Endothelial cell of umbilical vein (primary cell): ENCODE results near the gene STBD1. TPM values are rescaled to one million over a fixed set of nuclear protein-coding genes. Genes with fewer than 3 reads are reported as not detected.

Experiments used
- BruUV-seq: library from RNA; stranded (reverse); fragments of 400-500 nt; replicated peaks from 2 replicates; lab custom pipeline; 2021; lab: Mats Ljungman, UMichigan
- CTCF ChIA-PET: fragments of 300-600, 350-600 bp; sonication (Branson Sonifier 250); formaldehyde crosslinking; loops from one replicate; lab custom pipeline; 2021; ENCODE audit warnings: antibody characterized with exemption, inconsistent platforms; lab: Charles Lee
- POLR2A ChIA-PET: fragments of 300-600, 350-600 bp; sonication (Branson Sonifier 250); formaldehyde crosslinking; loops from one replicate; lab custom pipeline; 2021; ENCODE audit warnings: antibody characterized with exemption, inconsistent platforms; lab: Charles Lee
- DNase-seq: peaks from one replicate; pipeline ENCODE4 v3.0.0-alpha.2; 2011; ENCODE audit warnings: low read depth, low spot score
- FAIRE-seq: peaks from 2 replicates; lab custom pipeline; 2011; peaks lifted over from hg19 to GRCh38; lab: Jason Lieb, UNC
- H2AFZ ChIP-seq: 2 replicates; pipeline ENCODE4 v1.6.0; 2012; ENCODE audit warnings: low read depth, low read length, control low read depth, inconsistent platforms
- H3K27ac ChIP-seq: 2 replicates; pipeline ENCODE4 v1.5.1; 2011; ENCODE audit warnings: low read depth, mild to moderate bottlenecking, control low read depth, low read length, moderate library complexity; ENCODE audit not compliant: insufficient read depth
- H3K27me3 ChIP-seq, 2 experiments: 2 replicates each; pipeline versions ENCODE4 v1.6.0 to v1.6.1; 2011; ENCODE audit warnings: low read length in 2 of 2, mixed read lengths in 1 of 2; ENCODE audit not compliant: control insufficient read depth in 2 of 2, insufficient read depth in 2 of 2
- H3K36me3 ChIP-seq, 2 experiments: 2 replicates in 1 of 2; 3 replicates in 1 of 2; pipeline ENCODE4 v1.5.1; 2011; ENCODE audit warnings: low read length in 2 of 2, mild to moderate bottlenecking in 1 of 2, moderate library complexity in 1 of 2; ENCODE audit not compliant: control insufficient read depth in 2 of 2, insufficient read depth in 2 of 2; ENCODE audit errors: extremely low read depth in 1 of 2
- H3K4me1 ChIP-seq: 3 replicates; pipeline ENCODE4 v1.5.1; 2011; ENCODE audit warnings: mild to moderate bottlenecking, low read length; ENCODE audit not compliant: control insufficient read depth, insufficient read depth; ENCODE audit errors: extremely low read depth
- H3K4me2 ChIP-seq: 2 replicates; pipeline ENCODE4 v1.6.1; 2011; ENCODE audit warnings: low read length, control low read depth, mixed read lengths; ENCODE audit not compliant: insufficient read depth
- H3K4me3 ChIP-seq, 3 experiments: fragments of 200-600 bp in 1 of 3; sonication (generic), shearing (Covaris generic) in 1 of 3; replicated peaks in 1 of 3; 2 replicates each; pipeline ENCODE4 v1.5.1; 2011 to 2016; ENCODE audit warnings: control low read depth in 3 of 3, low read length in 3 of 3, mild to moderate bottlenecking in 2 of 3, inconsistent platforms in 1 of 3, low read depth in 1 of 3, moderate library complexity in 1 of 3; ENCODE audit not compliant: insufficient read depth in 1 of 3
- H3K79me2 ChIP-seq: 2 replicates; pipeline ENCODE4 v1.6.0; 2012; ENCODE audit warnings: low read length, inconsistent platforms; ENCODE audit not compliant: control insufficient read depth, insufficient read depth
- H3K9ac ChIP-seq: replicated peaks from 2 replicates; pipeline ENCODE3; 2011; ENCODE audit warnings: low read length, control low read depth; ENCODE audit not compliant: insufficient read depth; ENCODE audit errors: extremely low read depth
- H3K9me1 ChIP-seq: replicated peaks from 3 replicates; pipeline ENCODE4 v1.6.0; 2011; ENCODE audit warnings: mild to moderate bottlenecking, low read length; ENCODE audit not compliant: control insufficient read depth, insufficient read depth; ENCODE audit errors: extremely low read depth
- H3K9me3 ChIP-seq: replicated peaks from 2 replicates; pipeline ENCODE4 v1.5.1; 2012; ENCODE audit warnings: low read length, inconsistent platforms; ENCODE audit not compliant: control insufficient read depth, insufficient read depth
- H4K20me1 ChIP-seq: replicated peaks from 2 replicates; pipeline ENCODE3; 2011; ENCODE audit warnings: mild to moderate bottlenecking, low read length; ENCODE audit not compliant: control insufficient read depth, insufficient read depth; ENCODE audit errors: extremely low read depth
- CTCF ChIP-seq, 2 donors: IDR thresholded peaks; 1 replicate in 1 of 2; 2 replicates in 1 of 2; pipeline ENCODE4 v1.5.1; 2011; ENCODE audit warnings: low read length in 2 of 2, mild to moderate bottlenecking in 2 of 2, moderate library complexity in 2 of 2, control low read depth in 1 of 2, inconsistent platforms in 1 of 2, low read depth in 1 of 2; ENCODE audit not compliant: insufficient read depth in 1 of 2; ENCODE audit errors: extremely low read depth in 1 of 2
- EZH2 ChIP-seq: IDR thresholded peaks from 2 replicates; pipeline ENCODE4 v1.6.1; 2012; ENCODE audit warnings: borderline replicate concordance, low read depth, mild to moderate bottlenecking, moderate library complexity, low read length, inconsistent platforms; ENCODE audit not compliant: severe bottlenecking
- FOS ChIP-seq: IDR thresholded peaks from 2 replicates; pipeline ENCODE4 v1.6.1; 2011; ENCODE audit warnings: mild to moderate bottlenecking, low read length, moderate library complexity, borderline replicate concordance; ENCODE audit not compliant: insufficient read depth
- GATA2 ChIP-seq: IDR thresholded peaks from 2 replicates; pipeline ENCODE4 v1.7.0; 2011; ENCODE audit warnings: low read depth, mild to moderate bottlenecking, moderate library complexity, mixed read lengths, low read length; ENCODE audit not compliant: insufficient read length, insufficient read depth
- JUN ChIP-seq: IDR thresholded peaks from 2 replicates; pipeline ENCODE4 v1.6.1; 2011; ENCODE audit warnings: borderline replicate concordance, low read depth; ENCODE audit not compliant: insufficient read length, insufficient read depth
- MAX ChIP-seq: IDR thresholded peaks from 2 replicates; pipeline ENCODE4 v1.6.1; 2011; ENCODE audit not compliant: insufficient read depth, insufficient read length
- MYC ChIP-seq: IDR thresholded peaks from one replicate; pipeline ENCODE4 v1.6.1; 2011; ENCODE audit warnings: mild to moderate bottlenecking, low read depth, low read length
- POLR2A ChIP-seq: IDR thresholded peaks from 2 replicates; pipeline ENCODE4 v1.6.1; 2012; ENCODE audit warnings: low read depth, mild to moderate bottlenecking, control low read depth, low read length
- POLR2AphosphoS5 ChIP-seq: IDR thresholded peaks from 2 replicates; pipeline ENCODE4 v1.6.1; 2012; ENCODE audit warnings: low read depth, mild to moderate bottlenecking, control low read depth, low read length, moderate library complexity; ENCODE audit not compliant: insufficient read depth
- dilution Hi-C: fragments of 300-500 bp; cut with MboI; formaldehyde crosslinking; loops from one replicate; pipeline ENCODE4 v1.15.0; 2019; ENCODE audit warnings: low sequenced_read_pairs; ENCODE audit not compliant: extremely low pct_ligation_motif_present
- intact Hi-C: fragments of 100-400 bp; cut with micrococcal nuclease; formaldehyde crosslinking; loops from one replicate; pipeline ENCODE4 v1.10.0; 2022
- polyA plus RNA-seq, 4 experiments: library from polyadenylated mRNA; depleted of rRNA in 3 of 4; stranded (reverse) in 3 of 4; unstranded in 1 of 4; fragments of >200 nt; gene quantifications; 2 replicates each; pipeline versions ENCODE4 v1.2.1 to v1.2.3, GENCODE V29; 2011 to 2012; ENCODE audit warnings: missing spikeins in 1 of 4
- total RNA-seq: library from RNA; stranded (reverse); gene quantifications from 2 replicates; pipeline ENCODE4 v1.2.3, GENCODE V29; 2021

STBD1 gene
- total and polyA plus RNA-seq, 2 donors (not counting 3 experiments of a cell fraction or from before 2014, with no cell fraction given): 0.18 to 0.29 TPM

- Histone ChIP-seq H3K79me2 (no peaks in the 10 kb centered on the region), H3K27me3 (peaks cover 0 to 6% of the 10 kb centered on the region in 2 experiments), H3K4me3 (no peak overlapping the region), H3K9ac (no peak overlapping the region), H3K9me3 (no peaks in the 10 kb centered on the region), H4K20me1 (no peaks in the 10 kb centered on the region), H3K4me2 (no peak overlapping the region), H3K27ac (no peak overlapping the region), H3K4me1 (no peaks in the 10 kb centered on the region), H3K36me3 (no peaks in the 10 kb centered on the region), H3K9me1 (no peaks in the 10 kb centered on the region), H2AFZ (no peak overlapping the region)
- FAIRE-seq: no peak
- POLR2A ChIA-PET: no interaction called here
- dilution Hi-C loops (no loop called here), intact Hi-C loops (no loop called here)
- TF ChIP-seq MYC: no peak
- no peak for TF ChIP-seq JUN
- TF ChIP-seq EZH2: no peak
- TF ChIP-seq GATA2: no peak
- TF ChIP-seq POLR2AphosphoS5: no peak
- TF ChIP-seq FOS: no peak
- TF ChIP-seq POLR2A: no peak
- no peak for TF ChIP-seq MAX
- no peak for TF ChIP-seq CTCF (IDR thresholded peaks at IDR 0.05; ENCODE audit: extremely low read depth in 1 of 2, insufficient read depth in 1 of 2, low read depth in 1 of 2, low read length in 2 of 2)
- no peak for DNase-seq
- CTCF ChIA-PET: interaction anchor here (1.1 to 1.8 kb wide), 3 partner anchors 8 to 1277 kb away, joined by 3 to 5 read pairs (median 4); no protein-coding TSS in a partner anchor
- no TSS peak for BruUV-seq
These were observed 36.3 kb downstream of the STBD1 start for GRCh38 chr4:76342803-76343202.
